Stimulated activated CD8-positive, alpha-beta memory T cell treated with anti-CD3 and anti-CD28 coated beads, Interleukin-15, amount 100 ng/mL, for 48 hours (primary cell): ENCODE measurements around the gene SYCE3.
A peak's percentile ranks its signal among the peaks of the same experiment; 100 is the strongest.
"Not testable (repeated sequence)": the region's sequence is repeated elsewhere in the genome, so short reads cannot be mapped to it uniquely, and the experiment has no call there.

Experiments used
- DNase-seq, 2 donors: peaks; one replicate each; pipeline ENCODE4 v3.0.0-alpha.2; 2020; ENCODE audit warnings: low read depth in 2 of 2

The SYCE3 gene

DNA sequence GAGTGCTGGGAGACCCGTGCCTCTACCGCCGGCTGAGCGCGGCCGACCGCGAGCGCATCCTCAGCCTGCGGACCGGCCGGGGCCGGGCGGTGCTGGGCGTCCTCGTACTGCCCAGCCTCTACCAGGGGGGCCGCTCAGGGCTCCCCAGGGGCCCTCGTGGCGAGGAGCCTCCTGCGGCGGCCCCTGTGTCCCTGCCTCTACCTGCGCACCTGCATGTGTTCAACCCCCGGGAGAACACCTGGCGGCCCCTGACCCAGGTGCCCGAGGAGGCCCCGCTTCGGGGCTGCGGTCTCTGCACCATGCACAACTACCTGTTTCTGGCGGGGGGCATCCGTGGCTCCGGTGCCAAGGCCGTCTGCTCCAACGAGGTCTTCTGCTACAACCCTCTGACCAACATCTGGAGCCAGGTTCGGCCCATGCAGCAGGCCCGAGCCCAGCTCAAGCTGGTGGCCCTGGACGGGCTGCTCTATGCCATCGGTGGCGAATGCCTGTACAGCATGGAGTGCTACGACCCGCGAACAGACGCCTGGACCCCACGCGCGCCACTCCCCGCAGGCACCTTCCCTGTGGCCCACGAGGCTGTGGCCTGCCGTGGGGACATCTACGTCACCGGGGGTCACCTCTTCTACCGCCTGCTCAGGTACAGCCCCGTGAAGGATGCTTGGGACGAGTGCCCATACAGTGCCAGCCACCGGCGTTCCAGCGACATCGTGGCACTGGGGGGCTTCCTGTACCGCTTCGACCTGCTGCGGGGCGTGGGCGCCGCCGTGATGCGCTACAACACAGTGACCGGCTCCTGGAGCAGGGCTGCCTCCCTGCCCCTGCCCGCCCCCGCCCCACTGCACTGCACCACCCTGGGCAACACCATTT lies 13.6 kb downstream of the SYCE3 start:
- DNase-seq = no peak

DNA sequence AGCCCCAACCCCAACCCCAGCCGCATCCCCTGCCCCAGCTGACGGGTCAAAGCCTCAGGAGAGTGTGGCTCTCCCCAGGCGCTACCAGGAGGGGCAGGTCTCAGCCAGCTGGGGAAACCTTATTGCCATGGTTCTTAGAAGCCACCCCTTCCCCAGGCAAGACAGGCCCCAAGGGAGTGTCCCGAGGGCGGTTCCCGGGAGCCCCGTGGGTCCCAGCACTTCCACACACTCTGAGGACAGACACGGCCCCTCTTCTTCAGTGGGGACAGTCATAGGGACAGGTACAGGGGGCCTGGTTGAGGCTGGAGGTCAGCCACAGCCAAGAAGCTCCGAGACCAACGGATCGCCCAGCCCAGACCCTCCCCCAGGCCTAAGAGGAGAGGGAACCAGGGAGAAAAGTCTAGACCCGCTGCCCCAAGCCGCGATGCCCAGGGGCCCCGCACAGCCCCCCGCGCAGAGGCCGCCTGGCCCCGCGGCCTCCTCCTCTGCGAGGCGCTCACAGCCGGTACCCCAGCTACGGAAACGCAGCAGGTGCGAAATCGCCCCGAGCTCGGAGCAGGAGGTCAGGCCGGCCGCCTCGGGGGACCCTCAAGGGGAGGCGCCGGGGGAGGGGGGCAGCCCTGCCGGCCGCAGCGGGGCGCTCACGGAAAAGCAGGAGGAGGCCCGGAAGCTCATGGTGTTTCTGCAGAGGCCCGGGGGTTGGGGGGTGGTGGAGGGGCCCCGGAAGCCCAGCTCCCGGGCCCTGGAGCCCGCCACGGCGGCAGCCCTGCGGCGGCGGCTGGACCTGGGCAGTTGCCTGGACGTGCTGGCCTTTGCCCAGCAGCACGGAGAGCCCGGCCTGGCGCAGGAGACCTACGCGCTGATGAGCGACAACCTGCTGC lies 14.4 kb downstream of the SYCE3 start:
- DNase-seq = no peak

- DNase-seq = no peak
Observed at GRCh38 chr22:50547263-50547985, 15.3 kb downstream of the SYCE3 start.

- DNase-seq = no peak
Observed at GRCh38 chr22:50546326-50547262, 16.1 kb downstream of the SYCE3 start.

DNA sequence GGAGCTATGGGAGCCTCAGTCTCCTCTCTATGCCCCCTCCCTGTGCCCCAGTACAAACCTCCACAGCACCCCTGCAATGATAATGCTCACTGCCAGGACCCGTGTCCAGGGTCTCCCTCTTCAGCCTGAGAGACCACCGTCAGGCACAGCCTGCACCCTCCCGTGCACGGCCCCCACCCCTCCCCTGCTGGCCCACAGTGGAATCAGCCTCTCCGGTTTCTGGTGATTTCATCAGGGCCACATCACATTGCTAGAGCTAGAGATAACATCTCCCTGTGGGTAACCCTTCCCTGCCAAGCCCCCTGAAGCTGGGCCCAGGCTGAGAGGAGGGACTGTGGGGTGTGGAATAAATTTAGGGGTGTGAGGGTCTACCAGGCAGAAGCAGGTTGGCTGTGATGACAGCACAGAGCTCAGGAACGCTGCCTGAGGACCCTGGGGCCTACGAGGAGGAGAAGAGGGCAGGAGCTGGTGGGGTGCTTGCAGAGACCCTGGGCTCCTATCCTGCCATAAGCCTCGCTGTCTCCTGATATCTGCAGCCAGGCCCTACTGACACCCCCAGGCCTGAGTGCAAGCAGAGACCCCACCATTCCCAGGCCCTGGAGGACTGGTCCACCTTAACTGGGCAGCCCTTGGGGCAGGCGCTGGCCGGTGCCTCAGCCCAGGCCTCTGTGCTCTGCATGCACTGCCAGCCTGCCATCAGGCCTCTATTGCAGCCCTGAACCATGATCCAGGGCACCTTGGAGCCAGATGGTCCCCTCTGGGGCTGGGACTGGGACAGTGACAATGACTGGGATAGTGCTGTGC lies 17.0 kb downstream of the SYCE3 start, which contains the start of gene KLHDC7B:
TSS of gene KLHDC7B (plus strand) at position 378 of the 804 bp plus-strand sequence. CDS start at position 723, 345 bp downstream.
- no peak for DNase-seq

DNA sequence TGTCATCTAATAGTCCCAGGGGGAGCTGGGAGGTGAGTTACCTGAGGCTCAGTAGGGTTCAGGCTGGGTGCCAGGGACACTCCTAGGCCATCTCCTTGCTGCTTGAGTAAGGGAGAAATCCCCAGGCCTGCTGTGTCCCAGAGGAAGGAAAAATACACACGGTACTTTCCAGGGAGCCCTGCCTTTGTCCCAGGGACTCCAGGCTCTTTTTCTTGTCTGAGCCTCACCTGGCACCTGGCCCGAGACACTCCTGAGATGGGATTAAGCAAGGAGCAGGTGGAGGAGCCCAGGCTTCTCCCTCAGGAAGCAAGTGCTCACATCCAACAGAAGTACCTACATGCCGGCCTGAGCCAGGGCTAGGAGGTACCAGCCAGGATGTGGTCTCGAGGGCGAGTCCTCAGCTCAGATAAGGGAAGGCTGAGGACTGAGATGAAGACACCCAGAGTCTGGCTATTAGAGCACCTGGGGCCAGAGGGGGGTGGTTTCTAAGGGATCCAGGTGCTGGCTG lies 17.9 kb downstream of the SYCE3 start:
- no peak for DNase-seq

DNA sequence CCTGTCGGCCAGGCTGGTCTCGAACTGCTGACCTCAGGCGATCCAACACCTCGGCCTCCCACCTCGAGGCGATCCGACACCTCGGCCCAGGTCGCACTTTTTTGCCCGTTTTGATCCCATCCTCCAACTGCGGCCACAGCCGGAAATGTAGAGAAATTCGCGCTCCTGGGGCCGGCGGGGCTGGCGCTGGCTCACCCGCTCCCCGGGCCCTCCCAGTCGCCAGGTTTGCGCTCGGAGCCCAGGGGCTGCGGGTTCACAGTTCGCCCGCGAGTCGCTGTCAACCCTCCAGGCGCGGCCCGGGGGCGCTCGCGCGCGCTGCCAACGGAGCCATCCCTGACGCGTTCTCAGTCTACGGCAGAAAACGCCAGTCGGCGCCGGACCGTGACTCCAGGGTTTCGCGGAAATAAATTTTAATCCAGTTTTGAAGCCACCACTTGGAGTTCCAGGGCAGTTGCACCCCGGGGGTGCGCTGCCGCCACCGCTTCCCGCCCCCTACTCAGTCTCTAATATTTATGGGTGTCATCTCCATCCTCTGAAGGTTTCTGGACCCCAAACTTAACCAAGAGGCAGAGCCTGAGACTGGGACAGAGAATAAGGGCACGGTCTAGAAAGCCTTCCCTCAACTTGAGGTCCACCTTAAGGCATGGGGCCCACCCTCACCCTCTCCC lies 18.5 kb downstream of the SYCE3 start:
- DNase-seq = peak; percentile 83 to 85

GRCh38 chr22:50542416-50542927 lies 20.2 kb downstream of the SYCE3 start:
- peak in 1 of 2 donors; percentile 61 for DNase-seq

DNA sequence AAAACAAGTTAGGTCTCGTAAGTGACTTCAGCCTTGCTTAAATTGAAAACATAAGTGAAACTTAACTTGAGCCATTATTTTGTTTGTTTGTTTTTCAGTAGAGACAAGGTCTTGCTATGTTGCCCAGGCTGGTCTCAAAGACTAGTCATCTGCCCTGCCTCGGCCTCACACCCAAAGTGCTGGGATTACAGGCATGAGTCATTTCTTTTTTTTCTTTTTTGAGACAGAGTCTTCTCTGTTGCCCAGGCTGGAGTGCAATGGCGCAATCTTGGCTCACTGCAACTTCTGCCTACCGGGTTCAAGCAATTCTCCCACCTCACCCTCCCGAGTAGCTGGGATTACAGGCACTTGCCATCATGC lies 21.1 kb downstream of the SYCE3 start:
- DNase-seq = not testable (repeated sequence)

DNA sequence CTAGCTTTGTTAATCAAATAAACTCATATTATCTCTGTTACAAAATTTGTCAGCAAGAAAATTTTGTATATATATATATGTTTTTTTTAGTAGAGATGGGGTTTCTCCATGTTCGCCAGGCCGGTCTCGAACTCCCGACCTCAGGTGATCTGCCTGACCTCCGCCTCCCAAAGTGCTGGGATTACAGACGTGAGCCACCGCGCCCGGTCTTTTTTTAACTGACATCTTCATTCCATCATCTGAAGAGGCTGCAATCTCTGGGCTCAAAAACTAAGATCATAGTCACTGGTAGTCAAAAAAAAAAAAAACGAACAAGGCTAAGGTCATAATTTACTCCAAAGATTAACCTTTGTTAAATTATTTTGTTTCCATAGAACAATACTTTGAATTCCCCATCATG lies 22.3 kb downstream of the SYCE3 start:
- DNase-seq = no peak

DNA sequence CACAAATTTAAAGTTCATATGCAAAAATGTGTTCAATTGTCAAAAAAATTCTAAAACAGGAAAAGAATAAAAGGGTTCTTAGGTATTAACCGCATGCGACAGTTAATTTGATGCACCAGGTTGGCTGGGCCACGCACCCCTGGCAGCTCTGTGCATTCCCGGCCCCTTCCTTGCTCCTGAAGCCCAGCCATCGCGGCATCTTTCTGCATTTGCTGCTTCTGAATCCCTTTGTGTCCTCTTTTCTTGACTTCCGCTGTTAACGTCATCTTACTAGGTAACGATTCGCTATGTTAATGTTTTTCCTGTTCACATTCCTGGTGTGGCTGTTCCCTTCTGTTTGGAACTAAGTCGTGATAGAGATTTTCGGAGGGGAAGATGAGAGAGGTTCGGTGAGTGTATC lies 25.0 kb downstream of the SYCE3 start:
- DNase-seq = no peak

DNA sequence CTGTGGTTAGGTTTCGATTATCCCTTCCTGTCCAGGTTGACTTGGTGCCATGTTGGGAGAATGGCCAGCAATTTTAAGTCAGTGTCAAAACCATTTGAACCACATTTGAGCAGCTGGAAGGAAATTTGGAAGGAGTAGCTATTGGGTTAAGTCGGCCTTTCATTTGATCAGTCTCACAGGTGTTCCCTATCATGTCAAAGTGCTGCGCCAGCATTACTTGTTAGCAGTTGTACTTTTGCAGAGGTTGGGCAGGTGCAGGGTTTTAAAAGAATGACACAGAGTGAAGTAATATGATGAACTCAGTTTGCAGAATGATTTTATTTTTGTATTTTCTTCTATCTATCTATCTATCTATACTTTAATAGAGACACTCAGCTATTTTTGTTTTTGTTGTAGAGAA lies 26.5 kb downstream of the SYCE3 start:
- no peak for DNase-seq

DNA sequence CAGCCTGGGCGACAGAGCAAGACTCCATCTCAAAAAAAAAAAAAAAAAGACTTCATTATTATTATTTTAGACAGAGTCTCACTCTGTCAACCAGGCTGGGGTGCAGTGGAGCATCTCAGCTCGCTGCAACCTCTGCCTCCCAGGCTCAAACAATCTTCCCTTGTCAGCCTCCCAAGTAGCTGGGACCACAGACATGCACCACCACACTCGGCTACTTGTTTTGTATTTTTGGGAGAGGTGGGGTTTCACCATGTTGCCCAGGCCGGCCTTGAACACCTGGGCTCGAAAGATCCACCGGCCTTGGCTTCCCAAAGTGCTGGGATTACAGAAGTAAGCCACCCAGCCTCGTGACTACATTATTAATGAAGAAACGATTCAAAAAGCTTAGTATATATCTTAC lies 27.6 kb downstream of the SYCE3 start:
- DNase-seq = no peak

DNA sequence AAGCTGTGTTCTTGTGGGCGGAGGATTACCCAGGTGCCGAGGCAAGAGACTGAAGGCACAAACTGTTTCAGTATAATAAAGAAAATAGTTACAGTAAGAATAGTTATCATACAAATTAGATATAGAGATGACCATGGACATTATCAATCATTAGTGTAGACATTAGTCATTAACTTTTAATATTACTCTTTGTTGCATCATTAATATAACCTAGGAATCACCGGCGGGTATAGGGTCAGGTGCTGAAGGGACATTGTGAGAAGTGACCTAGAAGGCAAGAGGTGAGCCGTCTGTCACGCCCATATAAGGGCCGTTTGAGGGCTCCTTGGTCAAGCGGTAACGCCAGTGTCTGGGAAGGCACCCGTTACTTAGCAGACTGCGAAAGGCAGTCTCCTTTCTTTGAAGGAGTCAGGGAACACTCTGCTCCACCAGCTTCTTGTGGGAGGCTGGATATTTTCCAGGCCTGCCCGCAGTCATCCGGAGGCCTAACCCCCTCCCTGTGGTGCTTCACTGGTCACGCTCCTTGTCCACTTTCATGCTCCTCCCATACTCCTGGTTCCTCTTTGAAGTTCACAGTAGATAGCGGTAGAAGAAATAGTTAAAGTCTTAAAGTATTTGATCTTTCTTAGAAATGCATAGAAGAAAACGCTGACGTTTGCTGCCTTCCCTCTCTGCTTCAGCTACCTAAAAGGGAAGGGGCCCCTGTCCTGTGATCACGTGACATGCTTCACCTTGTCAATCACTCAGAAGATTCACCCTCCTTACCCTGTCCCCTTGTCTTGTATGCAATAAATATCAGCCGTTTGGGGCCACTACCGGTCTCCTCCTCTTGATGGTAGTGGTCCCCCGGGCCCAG lies 28.6 kb downstream of the SYCE3 start:
- not testable (repeated sequence) for DNase-seq

DNA sequence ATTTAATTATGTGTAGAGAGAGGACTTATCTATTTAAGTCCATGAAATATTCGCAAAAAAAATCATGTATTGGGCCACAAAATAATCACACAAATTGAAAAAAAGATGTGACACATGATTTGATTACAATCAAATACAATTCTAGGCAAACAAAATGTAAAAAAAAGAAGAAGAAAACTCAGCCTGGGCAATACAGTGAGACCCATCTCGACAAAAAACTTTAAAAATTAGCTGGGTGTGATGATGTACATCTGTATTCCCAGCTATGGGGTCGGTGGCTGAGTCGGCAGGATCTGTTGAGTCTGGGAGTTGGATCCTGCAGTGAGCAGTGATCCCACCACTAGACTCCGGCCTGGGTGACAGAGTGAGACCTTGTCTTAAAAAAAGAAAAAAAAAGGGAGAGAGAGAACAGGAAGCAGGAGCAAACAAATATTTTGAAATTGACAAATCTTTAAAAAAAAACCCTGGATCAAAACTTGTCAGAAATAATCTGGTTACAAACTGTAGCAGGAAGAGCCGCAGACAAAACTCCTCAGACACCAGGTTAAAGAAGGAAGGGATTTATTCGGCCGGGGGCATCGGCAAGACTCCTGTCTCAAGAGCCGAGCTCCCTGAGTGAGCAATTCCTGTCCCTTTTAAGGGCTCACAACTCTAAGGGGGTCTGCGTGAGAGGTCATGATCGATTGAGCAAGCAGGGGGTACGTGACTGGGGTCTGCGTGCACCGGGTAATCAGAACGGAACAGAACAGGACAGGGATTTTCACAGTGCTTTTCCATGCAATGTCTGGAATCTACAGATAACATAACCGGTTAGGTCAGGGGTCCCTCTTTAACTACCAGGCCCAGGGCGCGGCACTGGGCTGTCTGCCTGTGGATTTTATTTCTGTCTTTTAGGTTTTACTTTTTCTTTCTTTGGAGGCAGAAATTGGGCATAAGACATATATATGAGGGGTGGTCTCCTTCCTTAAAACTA lies 29.6 kb downstream of the SYCE3 start:
- no peak for DNase-seq

GRCh38 chr22:50531962-50532674 lies 30.6 kb downstream of the SYCE3 start:
- DNase-seq = no peak
